RKO (cell line): ENCODE data around the gene GRID1.
"Not testable (repeated sequence)": the region's sequence is repeated elsewhere in the genome, so short reads cannot be mapped to it uniquely, and the experiment has no call there.

Source experiments
- DNase-seq: peaks from one replicate; pipeline ENCODE4 v3.0.0-alpha.2; 2016; ENCODE audit warnings: low spot score

Gene GRID1

DNA sequence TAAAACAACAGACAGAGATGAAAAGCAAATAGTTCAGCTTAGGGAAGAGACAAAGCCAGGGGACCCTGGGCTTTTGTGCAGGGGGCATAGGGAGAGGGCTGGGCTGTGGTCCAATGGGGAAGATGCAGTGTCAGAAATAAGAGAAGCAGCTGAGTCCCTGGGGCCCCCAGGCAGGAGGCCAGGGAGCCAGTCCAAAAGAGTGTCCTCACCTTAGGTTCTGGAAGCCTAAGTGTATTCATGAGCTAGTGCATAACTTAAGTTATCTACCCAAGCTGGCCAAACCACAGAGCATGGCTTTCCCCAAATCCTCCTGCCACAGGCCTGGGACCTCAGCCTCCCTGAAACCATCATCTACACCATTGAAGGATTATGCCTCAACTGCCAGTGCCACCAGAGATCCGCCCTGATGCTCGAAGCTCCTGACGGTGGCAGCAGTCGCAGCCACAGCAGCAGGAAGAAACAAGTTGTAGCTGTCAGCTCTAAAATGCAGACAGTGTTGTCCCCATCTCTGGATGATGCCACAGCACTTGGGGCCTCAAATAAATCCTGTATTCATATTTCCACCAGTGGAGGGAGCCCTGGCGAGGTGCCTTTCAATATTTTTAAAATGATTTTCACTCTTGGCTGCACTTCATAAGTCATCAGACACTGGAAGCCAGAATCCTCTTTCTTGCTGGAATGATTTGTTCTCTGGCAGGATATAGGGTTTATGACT lies 574.6 kb downstream of the GRID1 start:
- DNase-seq, result no peak

- no peak for DNase-seq
Measured at GRCh38 chr10:85789982-85790789, 576.4 kb downstream of the GRID1 start.

- DNase-seq, result no peak
Measured at GRCh38 chr10:85789125-85789524, 577.5 kb downstream of the GRID1 start.

- DNase-seq, result no peak
Measured at GRCh38 chr10:85788570-85788969, 578.0 kb downstream of the GRID1 start.

GRCh38 chr10:85787881-85788280 lies 578.7 kb downstream of the GRID1 start:
- no peak for DNase-seq

- DNase-seq, result no peak
Measured at GRCh38 chr10:85787393-85787792, 579.2 kb downstream of the GRID1 start.

DNA sequence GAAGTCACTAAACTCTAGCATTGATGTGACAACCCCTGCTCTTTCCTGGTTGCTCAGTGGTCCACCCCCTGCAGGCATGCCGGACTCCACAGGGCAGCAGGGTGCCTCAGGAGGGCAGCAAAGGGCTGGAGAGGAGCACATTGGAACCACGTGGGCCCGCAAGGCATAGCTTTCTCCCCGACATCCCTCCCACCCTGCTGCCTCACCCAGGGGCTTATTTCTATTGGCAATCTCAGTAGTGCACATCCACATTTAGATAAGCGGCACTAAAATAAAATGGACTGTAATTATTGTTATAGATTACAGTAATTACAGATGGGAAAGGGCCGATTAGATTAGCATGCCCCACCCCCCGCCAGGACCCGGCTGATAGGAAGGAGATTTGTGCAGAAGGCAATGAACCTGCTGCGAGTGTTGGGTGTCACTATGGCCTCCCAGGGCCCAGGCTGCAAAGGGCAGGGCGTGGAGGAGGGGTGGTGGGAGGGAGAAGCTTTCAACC lies 580.1 kb downstream of the GRID1 start:
- no peak for DNase-seq

DNA sequence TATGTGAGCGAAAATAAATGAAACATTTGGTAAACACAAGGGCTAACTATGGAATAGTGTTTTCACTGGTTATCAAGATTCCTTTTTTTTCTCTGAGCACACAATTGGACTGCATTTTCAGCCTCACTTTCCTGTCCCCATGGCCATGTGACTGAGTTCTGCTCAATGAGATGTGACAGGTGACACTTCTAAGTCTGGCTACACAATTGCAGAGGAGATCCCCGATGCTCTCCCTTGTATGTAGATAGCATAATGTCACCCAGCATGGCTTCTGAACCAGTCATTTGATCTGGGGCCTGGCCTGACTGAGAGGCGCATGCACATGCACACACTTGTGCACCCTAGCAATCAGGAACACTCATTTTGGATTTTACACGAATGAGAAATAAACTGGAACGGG lies 581.8 kb downstream of the GRID1 start:
- DNase-seq, result no peak

DNA sequence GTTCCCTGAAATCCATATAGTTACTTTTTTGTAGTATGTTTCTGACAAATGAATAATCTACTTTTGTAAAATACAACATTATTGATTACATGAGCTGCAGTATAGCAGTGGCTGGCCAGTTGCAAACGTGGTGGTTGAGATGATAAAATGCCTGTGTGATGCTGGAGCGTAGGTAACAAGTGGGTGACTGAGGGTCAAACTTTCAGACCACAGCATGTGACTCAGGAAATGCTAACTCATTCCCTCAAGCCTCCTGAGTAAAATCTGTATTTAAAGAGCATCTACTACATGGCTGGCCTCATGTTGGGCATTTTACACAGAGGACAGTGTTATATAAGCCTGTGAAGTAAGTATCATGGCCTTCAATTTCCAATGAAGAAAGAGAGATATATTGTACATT lies 585.2 kb downstream of the GRID1 start:
- DNase-seq, result no peak

DNA sequence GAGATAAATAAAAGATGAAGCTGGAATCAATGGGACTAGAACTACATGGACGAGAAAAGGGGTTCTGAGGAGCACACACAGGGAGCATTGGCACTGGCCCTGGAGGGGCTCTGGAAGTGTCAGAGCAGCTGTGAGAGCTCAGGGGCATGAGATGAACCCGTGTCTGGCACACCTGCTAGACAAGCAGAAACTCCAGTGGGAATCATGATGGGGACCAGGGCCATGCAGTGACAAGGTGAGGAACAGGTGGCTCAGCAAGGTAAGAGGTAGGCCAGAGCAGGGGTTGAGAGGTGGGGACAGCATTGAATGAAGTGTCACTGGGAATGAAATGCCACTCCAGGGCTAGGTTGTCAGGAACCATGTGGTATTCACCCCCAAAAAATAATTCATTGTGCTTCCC lies 588.5 kb downstream of the GRID1 start:
- no peak for DNase-seq

DNA sequence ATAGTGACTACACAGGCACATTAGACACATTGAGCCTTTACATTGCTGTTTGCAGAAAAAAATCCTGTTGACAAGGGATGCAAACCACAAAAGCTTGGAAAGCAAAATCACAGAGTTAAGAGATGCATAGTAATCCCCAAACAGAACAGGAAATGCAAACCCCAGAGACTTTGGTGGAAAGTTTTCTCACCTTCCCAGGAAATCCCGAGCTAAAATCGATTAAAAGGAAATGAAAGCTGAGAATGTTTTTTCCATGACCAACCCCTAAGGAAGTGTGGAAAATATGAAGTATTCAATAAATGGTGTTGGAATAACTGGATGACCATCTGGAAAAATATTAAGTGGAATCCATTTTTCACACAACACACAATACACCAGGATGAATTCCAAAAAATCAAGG lies 598.7 kb downstream of the GRID1 start:
- no peak for DNase-seq

DNA sequence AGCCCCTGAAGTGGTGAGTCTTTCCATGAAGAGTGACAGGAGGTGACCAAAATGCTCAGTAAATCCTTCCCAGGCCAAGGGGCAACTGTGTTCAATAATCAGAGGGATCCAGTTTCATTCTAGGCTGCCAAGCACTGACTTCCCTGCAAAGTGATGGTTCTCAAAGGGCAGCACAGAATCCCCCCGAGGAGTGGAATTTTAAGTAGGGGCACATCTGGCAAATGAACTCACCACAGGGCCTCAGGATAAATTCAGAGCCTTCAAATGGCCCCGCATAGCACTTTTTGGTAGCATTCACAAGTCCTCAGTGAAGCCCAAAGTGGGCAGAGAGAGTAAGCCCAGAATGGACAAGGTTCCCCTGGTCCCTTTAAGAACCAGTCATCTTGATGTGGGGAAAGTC lies 602.5 kb downstream of the GRID1 start:
- no peak for DNase-seq

GRCh38 chr10:85761906-85762445 lies 604.6 kb downstream of the GRID1 start:
- no peak for DNase-seq

DNA sequence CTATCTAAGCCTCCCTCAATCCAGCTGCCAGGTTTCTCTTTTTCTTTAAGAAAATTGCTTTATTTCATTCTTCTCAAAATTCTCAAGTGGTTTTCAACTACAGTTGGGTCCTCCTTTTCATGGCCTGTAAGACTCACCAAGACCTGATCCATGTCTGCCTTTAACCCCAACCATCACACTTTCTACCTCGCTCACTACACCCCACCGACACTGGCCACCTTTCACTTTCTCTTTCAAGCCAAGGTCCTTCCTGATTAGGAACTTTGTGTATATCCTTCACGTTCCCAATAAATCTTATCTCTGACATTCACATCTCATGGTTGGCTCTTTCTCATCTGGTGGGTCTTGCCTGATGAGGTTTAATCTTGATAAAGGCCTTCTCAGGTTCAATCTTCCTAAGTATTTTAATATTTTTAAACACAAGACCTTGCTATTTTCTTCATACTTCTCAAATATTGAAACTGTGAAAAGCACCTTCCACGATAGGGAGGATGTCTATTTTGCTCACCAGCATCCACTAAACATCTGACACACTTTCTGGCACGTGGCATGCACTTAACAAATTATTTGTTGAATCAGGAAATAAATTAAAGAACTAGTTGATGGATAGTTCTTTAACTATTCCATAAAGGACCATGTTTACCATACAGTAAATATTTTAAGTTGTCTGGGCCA lies 624.8 kb downstream of the GRID1 start:
- no peak for DNase-seq

GRCh38 chr10:85735997-85736396 lies 630.6 kb downstream of the GRID1 start:
- no peak for DNase-seq

- DNase-seq, result no peak
Measured at GRCh38 chr10:85734791-85735190, 631.8 kb downstream of the GRID1 start.

- no peak for DNase-seq
Measured at GRCh38 chr10:85724215-85724614, 642.4 kb downstream of the GRID1 start.

GRCh38 chr10:85720931-85721590 lies 645.5 kb downstream of the GRID1 start:
- no peak for DNase-seq

- no peak for DNase-seq
Measured at GRCh38 chr10:85719408-85719807, 647.2 kb downstream of the GRID1 start.

- no peak for DNase-seq
Measured at GRCh38 chr10:85713885-85714284, 652.7 kb downstream of the GRID1 start.

- DNase-seq, result no peak
Measured at GRCh38 chr10:85702768-85703167, 663.8 kb downstream of the GRID1 start.

DNA sequence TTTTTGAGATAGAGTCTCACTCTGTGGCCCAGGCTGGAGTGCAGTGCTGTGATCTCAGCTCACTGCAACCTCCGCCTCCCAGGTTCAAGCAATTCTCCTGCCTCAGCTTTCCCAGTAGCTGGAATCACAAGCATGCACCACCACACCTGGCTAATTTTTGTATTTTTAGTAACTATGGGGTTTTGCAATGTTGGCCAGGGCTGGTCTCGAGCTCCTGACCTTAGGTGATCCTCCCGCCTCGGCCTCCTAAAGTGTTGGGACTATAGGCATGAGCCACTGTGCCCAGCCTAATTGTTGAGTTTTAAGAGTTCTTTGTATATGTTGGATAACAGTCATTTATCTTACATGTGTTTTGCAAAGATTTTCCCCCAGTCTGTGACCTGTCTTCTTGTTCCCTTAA lies 667.5 kb downstream of the GRID1 start:
- not testable (repeated sequence) for DNase-seq
